Mononuclear cell (primary cell): ENCODE data around the gene LIMS2. TPM values are rescaled to one million over a fixed set of nuclear protein-coding genes. Genes with fewer than 3 reads are reported as not detected.

Experiments used
- H3K27me3 ChIP-seq: 2 replicates; pipeline ENCODE4 v1.6.0; 2011; ENCODE audit warnings: low read length, control low read depth; ENCODE audit not compliant: insufficient read depth
- H3K4me1 ChIP-seq: 2 replicates; pipeline ENCODE4 v1.5.1; 2011; ENCODE audit warnings: mild to moderate bottlenecking, low read length, control low read depth; ENCODE audit not compliant: insufficient read depth
- H3K4me3 ChIP-seq: 2 replicates; pipeline ENCODE4 v1.5.1; 2011; ENCODE audit warnings: mild to moderate bottlenecking, low read length, moderate library complexity
- H3K9me3 ChIP-seq: 2 replicates; pipeline ENCODE4 v1.5.1; 2011; ENCODE audit warnings: low read depth, mild to moderate bottlenecking, control low read depth, low read length
- total RNA-seq: library from RNA; depleted of rRNA; stranded (reverse); fragments of >200 nt; gene quantifications from one replicate; pipeline ENCODE4 v1.2.3, GENCODE V29; 2012

The LIMS2 gene
- total RNA-seq, 1 donor: 1.2 TPM

- Histone ChIP-seq H3K4me1 (no peaks in the 10 kb centered on the region), H3K4me3 (no peak overlapping the region), H3K27me3 (no peaks in the 10 kb centered on the region), H3K9me3 (peaks cover 6% of the 10 kb centered on the region)
Measured at GRCh38 chr2:127609818-127610217, 65.5 kb downstream of the LIMS2 start.

- Histone ChIP-seq H3K9me3 (peaks cover 6% of the 10 kb centered on the region), H3K27me3 (no peaks in the 10 kb centered on the region), H3K4me3 (no peak overlapping the region), H3K4me1 (no peaks in the 10 kb centered on the region)
Measured at GRCh38 chr2:127609031-127609751, 66.1 kb downstream of the LIMS2 start.

- Histone ChIP-seq H3K4me1 (no peaks in the 10 kb centered on the region), H3K4me3 (no peak overlapping the region), H3K9me3 (peaks cover 3% of the 10 kb centered on the region), H3K27me3 (no peaks in the 10 kb centered on the region)
Measured at GRCh38 chr2:127608061-127609030, 67.0 kb downstream of the LIMS2 start.

GRCh38 chr2:127607399-127607908, 67.9 kb downstream of the LIMS2 start:
- Histone ChIP-seq H3K27me3 (no peaks in the 10 kb centered on the region), H3K4me1 (no peaks in the 10 kb centered on the region), H3K4me3 (no peak overlapping the region), H3K9me3 (no peaks in the 10 kb centered on the region)

- Histone ChIP-seq H3K9me3 (no peaks in the 10 kb centered on the region), H3K4me3 (no peak overlapping the region), H3K4me1 (no peaks in the 10 kb centered on the region), H3K27me3 (no peaks in the 10 kb centered on the region)
Measured at GRCh38 chr2:127606625-127607398, 68.5 kb downstream of the LIMS2 start.

- H3K4me1 ChIP-seq: no peaks in the 10 kb centered on the region
- no peak overlapping the region for H3K4me3 ChIP-seq
- no peaks in the 10 kb centered on the region for H3K9me3 ChIP-seq
- no peaks in the 10 kb centered on the region for H3K27me3 ChIP-seq
Measured at GRCh38 chr2:127605691-127606263, 69.6 kb downstream of the LIMS2 start.

GRCh38 chr2:127604986-127605385, 70.3 kb downstream of the LIMS2 start:
- H3K4me1 ChIP-seq: no peaks in the 10 kb centered on the region
- no peaks in the 10 kb centered on the region for H3K27me3 ChIP-seq
- H3K9me3 ChIP-seq: no peaks in the 10 kb centered on the region
- H3K4me3 ChIP-seq: no peak overlapping the region

GRCh38 chr2:127599211-127599610, 76.1 kb downstream of the LIMS2 start:
- Histone ChIP-seq H3K4me1 (no peaks in the 10 kb centered on the region), H3K9me3 (no peaks in the 10 kb centered on the region), H3K27me3 (no peaks in the 10 kb centered on the region), H3K4me3 (no peak overlapping the region)

- Histone ChIP-seq H3K27me3 (no peaks in the 10 kb centered on the region), H3K4me3 (no peak overlapping the region), H3K4me1 (no peaks in the 10 kb centered on the region), H3K9me3 (no peaks in the 10 kb centered on the region)
Measured at GRCh38 chr2:127598711-127599110, 76.6 kb downstream of the LIMS2 start.

- Histone ChIP-seq H3K9me3 (no peaks in the 10 kb centered on the region), H3K4me3 (no peak overlapping the region), H3K27me3 (no peaks in the 10 kb centered on the region), H3K4me1 (no peaks in the 10 kb centered on the region)
Measured at GRCh38 chr2:127597984-127598380, 77.3 kb downstream of the LIMS2 start.

GRCh38 chr2:127597046-127597983, 78.0 kb downstream of the LIMS2 start:
- Histone ChIP-seq H3K27me3 (no peaks in the 10 kb centered on the region), H3K9me3 (no peaks in the 10 kb centered on the region), H3K4me3 (no peak overlapping the region), H3K4me1 (no peaks in the 10 kb centered on the region)

GRCh38 chr2:127596311-127597045, 78.9 kb downstream of the LIMS2 start:
- Histone ChIP-seq H3K9me3 (no peaks in the 10 kb centered on the region), H3K4me3 (no peak overlapping the region), H3K4me1 (peaks cover 3% of the 10 kb centered on the region), H3K27me3 (no peaks in the 10 kb centered on the region)

- H3K27me3 ChIP-seq: no peaks in the 10 kb centered on the region
- peaks cover 7% of the 10 kb centered on the region for H3K4me1 ChIP-seq
- no peak overlapping the region for H3K4me3 ChIP-seq
- no peaks in the 10 kb centered on the region for H3K9me3 ChIP-seq
Measured at GRCh38 chr2:127594116-127594591, 81.2 kb downstream of the LIMS2 start.
